SHP77 (cell line): ENCODE results near the gene STARD6.
"Not testable (repeated sequence)": the region's sequence is repeated elsewhere in the genome, so short reads cannot be mapped to it uniquely, and the experiment has no call there.

Source experiments
- DNase-seq, 2 experiments: peaks; one replicate each; lab custom pipeline; 2025; lab: John Stamatoyannopoulos, UW

The STARD6 gene

GRCh38 chr18:54357660-54358494 lies at the start of gene STARD6, which contains the start of gene C18orf54:
TSS of gene STARD6 (minus strand) at chr18:54357858. CDS start at chr18:54354573, 3,285 bp downstream.
TSS of gene C18orf54 (plus strand) at chr18:54357906. CDS start at chr18:54360573, 2,667 bp downstream.
- peak; percentile 66 to 86 for DNase-seq

GRCh38 chr18:54405290-54405689 lies 47.6 kb upstream of the STARD6 start:
- no peak for DNase-seq

- no peak for DNase-seq
Observed at GRCh38 chr18:54396760-54397159, 39.1 kb upstream of the STARD6 start.

GRCh38 chr18:54393648-54394294 lies 36.1 kb upstream of the STARD6 start:
- no peak for DNase-seq

- peak; percentile 33 to 53 for DNase-seq
Observed at GRCh38 chr18:54392543-54393023, 34.9 kb upstream of the STARD6 start.

GRCh38 chr18:54390838-54391237 lies 33.2 kb upstream of the STARD6 start:
- DNase-seq: no peak

- no peak for DNase-seq
Observed at GRCh38 chr18:54389143-54389505, 31.5 kb upstream of the STARD6 start.

GRCh38 chr18:54388203-54389142 lies 30.8 kb upstream of the STARD6 start:
- no peak for DNase-seq

GRCh38 chr18:54387631-54388030 lies 30.0 kb upstream of the STARD6 start:
- DNase-seq: no peak

GRCh38 chr18:54386800-54387495 lies 29.3 kb upstream of the STARD6 start:
- not testable (repeated sequence) for DNase-seq

GRCh38 chr18:54386043-54386442 lies 28.4 kb upstream of the STARD6 start:
- no peak for DNase-seq

- no peak for DNase-seq
Observed at GRCh38 chr18:54382733-54383252, 25.1 kb upstream of the STARD6 start.

GRCh38 chr18:54382076-54382475 lies 24.4 kb upstream of the STARD6 start:
- no peak for DNase-seq

GRCh38 chr18:54381640-54382039 lies 24.0 kb upstream of the STARD6 start:
- DNase-seq: no peak

GRCh38 chr18:54378057-54378456 lies 20.4 kb upstream of the STARD6 start:
- DNase-seq: no peak

- DNase-seq: no peak
Observed at GRCh38 chr18:54360406-54360805, 2.7 kb upstream of the STARD6 start.

- DNase-seq: peak in 1 of 2 experiments; percentile 1
Observed at GRCh38 chr18:54359233-54359632, 1.6 kb upstream of the STARD6 start.

- DNase-seq: peak; percentile 5 to 19
Observed at GRCh38 chr18:54358495-54359040, 910 bp upstream of the STARD6 start.

- DNase-seq: peak in 1 of 2 experiments; percentile 41
Observed at GRCh38 chr18:54357082-54357659, 487 bp downstream of the STARD6 start.

- DNase-seq: no peak
Observed at GRCh38 chr18:54351186-54351585, 6.5 kb downstream of the STARD6 start.
